Measurements from ENCODE around the gene FOXD1.

DNA sequence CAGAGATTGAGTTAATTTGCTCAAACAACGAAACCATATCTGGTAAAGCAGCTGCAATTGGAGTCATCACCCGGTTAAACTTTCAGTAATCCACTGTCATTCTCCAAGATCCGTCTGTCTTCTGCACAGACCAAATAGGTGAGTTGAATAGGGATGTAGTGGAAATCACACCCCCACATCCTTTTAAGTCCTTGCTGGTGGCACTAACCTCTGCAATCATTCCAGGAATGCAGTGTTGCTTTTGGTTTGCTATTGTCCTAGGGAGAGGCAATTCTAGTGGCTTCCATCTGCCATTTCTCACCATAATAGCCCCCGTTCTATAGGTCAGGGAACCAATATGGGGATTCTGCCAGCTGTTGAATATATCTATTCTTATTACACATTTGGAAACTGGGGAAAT is 35.1 kb upstream of the FOXD1 start:
- no peak for TF ChIP-seq POLR2A (IDR thresholded peaks at IDR 0.05)
- TF ChIP-seq, protein P1, sequence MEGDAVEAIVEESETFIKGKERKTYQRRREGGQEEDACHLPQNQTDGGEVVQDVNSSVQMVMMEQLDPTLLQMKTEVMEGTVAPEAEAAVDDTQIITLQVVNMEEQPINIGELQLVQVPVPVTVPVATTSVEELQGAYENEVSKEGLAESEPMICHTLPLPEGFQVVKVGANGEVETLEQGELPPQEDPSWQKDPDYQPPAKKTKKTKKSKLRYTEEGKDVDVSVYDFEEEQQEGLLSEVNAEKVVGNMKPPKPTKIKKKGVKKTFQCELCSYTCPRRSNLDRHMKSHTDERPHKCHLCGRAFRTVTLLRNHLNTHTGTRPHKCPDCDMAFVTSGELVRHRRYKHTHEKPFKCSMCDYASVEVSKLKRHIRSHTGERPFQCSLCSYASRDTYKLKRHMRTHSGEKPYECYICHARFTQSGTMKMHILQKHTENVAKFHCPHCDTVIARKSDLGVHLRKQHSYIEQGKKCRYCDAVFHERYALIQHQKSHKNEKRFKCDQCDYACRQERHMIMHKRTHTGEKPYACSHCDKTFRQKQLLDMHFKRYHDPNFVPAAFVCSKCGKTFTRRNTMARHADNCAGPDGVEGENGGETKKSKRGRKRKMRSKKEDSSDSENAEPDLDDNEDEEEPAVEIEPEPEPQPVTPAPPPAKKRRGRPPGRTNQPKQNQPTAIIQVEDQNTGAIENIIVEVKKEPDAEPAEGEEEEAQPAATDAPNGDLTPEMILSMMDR (IDR thresholded peaks at IDR 0.05): no peak
